ENCODE measurements around the gene KIF21B.
"Not testable (repeated sequence)": the region's sequence is repeated elsewhere in the genome, so short reads cannot be mapped to it uniquely, and the experiment has no call there.

The KIF21B gene

DNA sequence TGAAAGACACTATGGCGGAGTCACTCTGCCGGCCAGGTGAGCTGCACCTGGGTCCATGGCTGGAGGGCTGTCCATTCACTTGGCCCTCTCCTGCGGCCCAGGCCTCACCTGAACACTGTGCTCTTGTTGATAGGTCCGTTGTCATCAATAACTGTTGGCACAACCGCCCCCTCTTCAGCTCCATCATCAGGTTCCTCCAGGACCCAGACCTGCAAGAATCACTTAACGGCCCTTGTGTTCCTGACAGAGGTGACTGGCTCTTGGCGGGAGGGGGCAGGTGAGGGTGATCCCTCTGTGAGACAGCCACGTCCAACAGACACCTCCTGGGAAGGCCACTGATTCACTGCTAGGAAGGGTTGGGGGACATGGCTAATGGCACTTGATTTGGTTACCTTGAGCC lies 73.9 kb downstream of the KIF21B start:
- DNase-seq (ENCODE audit: low read depth): no peak

DNA sequence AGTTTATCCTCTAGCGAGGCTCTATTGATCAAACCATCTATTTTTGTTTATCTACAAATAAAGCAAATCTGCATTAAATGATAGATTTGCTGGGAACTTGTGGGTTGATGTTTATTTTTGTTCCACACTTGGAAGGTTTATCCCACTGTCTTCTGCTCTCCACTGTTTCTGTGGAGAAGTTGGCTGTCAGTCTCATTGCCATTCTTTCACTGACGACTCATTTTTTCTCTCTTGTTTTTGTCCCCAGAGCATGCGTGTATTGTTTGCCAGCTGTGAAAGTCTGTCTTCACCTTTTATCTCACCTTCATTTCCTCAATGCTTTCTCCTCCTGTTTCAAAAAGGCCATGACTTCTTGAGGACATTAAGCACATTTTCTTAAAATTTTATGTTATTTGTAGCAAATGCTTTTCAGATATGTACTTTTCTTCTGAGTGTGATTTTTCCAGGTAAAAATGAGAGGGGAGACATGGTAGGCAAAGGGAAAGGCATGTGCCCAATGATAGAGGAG lies 76.4 kb downstream of the KIF21B start:
- no peak for DNase-seq (ENCODE audit: low read depth)

DNA sequence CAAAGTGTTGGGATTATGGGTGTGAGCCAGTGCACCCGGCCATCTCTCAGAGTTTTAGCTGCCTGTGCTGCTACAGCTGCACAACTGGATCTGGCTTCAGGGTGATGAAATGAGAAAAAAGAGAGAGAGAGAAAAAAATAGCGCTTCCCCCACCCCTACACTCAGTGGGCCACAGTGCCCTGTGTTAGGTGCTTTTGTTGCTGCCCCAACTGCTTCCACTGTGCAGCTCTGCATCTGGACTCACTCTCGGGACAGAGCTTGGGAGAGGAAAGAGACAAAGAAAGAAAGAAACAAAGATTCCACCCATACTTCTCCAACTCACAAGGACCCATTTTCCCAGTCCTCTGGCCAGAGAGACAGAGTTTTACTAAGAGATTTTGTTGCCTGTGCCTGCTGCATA lies 78.4 kb downstream of the KIF21B start:
- no peak for DNase-seq (ENCODE audit: low read depth)

GRCh38 chr1:200938955-200939354 lies 84.6 kb downstream of the KIF21B start:
- DNase-seq (ENCODE audit: low read depth): no peak

DNA sequence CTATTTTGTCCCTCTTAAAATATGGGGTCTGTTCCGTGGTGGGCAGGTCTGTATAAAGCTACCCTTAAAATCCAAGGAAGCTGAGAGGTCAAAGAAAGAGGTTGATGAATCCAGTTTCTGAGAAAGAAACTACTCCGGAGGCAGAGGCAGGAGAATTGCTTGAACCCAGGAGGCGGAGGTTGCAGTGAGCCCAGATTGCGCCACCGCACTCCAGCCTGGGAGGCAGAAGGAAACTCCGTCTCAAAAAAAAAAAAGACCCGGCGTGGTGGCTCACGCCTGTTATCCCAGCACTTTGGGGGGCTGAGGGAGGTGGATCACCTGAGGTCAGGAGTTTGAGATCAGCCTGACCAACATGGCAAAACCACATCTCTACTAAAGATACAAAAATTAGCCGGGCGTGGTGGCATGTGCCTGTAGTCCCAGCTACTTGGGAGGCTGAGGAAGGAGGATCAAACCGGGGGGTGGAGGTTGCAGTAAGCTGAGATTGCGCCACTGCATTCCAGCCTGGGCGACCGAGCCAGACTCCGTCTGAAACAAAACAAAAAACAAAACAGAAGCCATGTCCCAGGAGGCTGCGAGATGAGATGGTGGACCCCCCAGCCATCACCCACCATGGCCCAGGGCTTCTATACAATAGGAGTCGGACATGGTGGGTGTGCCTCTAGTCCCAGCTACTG lies 88.1 kb downstream of the KIF21B start:
- not testable (repeated sequence) for DNase-seq (ENCODE audit: low read depth)

- DNase-seq (ENCODE audit: low read depth): no peak
Measured at GRCh38 chr1:200934676-200935245, 88.8 kb downstream of the KIF21B start.

DNA sequence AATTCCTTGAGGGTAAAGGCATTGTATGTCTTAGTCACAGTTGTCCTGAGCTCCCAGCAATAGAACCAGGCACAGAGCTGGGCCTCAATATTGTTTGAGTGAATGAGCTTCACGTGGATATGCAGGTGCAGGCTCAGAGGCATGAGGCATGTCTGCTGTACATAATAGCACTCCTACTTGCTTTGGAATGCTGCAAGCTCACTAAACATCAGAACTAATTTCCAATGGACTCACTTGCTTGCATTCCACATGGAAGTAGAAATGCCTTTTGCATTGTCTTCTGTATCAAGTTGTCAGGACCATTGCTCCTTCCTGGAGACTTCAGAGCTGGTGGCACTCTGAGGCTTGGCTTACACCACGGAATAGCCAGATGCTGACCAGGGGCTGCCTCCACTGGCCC lies 91.7 kb downstream of the KIF21B start:
- no peak for DNase-seq (ENCODE audit: low read depth)

DNA sequence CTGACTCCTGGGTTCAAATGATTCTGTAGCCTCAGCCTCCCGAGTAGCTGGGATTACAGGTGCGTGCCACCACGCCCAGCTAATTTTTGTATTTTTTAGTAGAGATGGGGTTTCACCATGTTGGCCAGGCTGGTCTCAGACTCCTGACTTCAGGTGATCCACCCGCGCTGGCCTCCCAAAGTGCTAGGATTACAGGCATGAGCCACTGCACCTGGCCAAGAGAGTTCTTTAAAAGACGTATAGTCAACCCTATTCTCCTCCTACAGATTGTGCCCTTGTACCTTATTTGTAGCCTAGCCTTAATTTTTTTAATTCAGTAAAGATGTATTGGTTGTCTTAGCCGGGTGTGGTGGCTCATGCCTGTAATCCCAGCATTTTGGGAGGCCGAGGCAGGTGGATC lies 93.2 kb downstream of the KIF21B start:
- DNase-seq (ENCODE audit: low read depth): not testable (repeated sequence)

- no peak for DNase-seq (ENCODE audit: low read depth)
Measured at GRCh38 chr1:200929530-200930278, 93.8 kb downstream of the KIF21B start.

DNA sequence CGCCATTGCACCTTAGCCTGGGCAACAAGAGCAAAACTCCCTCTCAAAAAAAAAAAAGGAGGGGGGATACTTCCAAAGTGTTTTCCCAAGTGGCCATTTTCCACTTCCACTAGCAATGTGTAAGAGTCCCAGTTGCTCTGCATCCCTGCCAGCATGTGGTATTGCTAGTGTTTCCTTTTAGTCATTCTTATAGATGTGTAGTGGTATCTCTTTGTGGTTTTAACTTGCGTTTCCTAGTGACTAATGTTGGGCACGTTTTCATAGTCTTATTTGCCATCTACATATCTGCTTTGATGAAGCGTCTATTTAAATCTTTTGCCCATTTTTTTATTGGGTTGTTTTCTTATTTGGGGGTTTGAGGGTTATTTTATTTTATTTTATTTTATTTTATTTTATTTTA lies 97.7 kb downstream of the KIF21B start:
- DNase-seq (ENCODE audit: low read depth): no peak

DNA sequence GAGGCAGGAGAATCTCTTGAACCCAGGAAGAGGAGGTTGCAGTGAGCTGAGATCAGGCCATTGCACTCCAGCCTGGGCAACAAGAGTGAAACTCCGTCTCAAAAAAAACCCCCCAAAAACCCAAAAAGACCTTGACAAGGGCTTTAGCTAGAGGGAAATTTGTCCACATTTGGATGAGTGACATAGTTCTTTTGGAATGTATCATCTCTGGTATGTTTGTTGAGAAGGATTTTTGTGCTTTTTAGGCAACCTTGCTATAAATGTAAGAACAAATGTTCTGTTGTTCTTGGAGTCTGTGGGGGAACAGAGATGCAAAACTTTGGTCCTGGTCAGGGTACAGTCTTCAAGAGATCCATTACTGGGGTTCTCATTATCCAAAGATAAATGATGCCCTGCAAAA lies 99.9 kb downstream of the KIF21B start:
- DNase-seq (ENCODE audit: low read depth): no peak

- no peak for DNase-seq (ENCODE audit: low read depth)
Measured at GRCh38 chr1:200922406-200922805, 101.1 kb downstream of the KIF21B start.

DNA sequence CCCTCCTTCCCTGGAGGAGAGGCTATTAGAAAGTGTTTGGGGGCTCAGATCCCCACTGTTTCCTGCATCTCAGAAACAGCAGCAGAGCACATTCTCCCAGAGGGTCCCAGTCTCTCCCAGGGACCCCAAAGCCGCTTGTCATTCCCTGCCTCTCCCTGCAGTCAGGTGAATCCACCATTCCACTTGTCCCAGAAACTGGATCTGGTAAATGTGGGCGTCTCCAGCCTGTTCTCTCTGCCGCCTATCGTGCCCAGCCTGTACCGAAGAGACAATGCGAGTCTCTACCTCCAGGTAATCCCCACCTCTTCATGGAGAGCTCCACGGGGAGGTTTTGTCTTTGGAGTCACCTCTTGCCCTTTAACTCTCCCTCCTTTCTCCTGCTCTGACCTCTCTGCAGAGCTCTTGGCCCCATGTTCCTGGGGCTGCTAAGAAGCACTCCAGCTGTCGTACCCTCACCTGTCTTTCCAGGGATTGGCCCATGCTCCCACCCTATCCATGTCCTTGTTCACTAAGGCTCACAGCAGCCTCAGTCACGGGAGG lies 101.9 kb downstream of the KIF21B start:
- no peak for DNase-seq (ENCODE audit: low read depth)

All from T follicular helper cell (primary cell).